ENCODE data around the gene LRRIQ4. TPM values are rescaled to one million over a fixed set of nuclear protein-coding genes. Genes with fewer than 3 reads are reported as not detected.

LRRIQ4 gene
- 0.11 TPM in 1 of 2 replicates, not detected in the other for total RNA-seq

GRCh38 chr3:169812332-169813235 is at the start of gene LRRIQ4, which contains the start of gene LRRC34:
Gene LRRIQ4 (plus strand): TSS chr3:169812870. CDS start chr3:169821922, 9,052 bp downstream.
Gene LRRC34 (minus strand): TSS chr3:169812904. CDS start chr3:169812548, 356 bp downstream.

GRCh38 chr3:169764882-169765612 is 47.6 kb upstream of the LRRIQ4 start, which contains the start of gene TERC:
Gene TERC (minus strand): TSS chr3:169765060.

GRCh38 chr3:169769287-169770181 is 43.1 kb upstream of the LRRIQ4 start, which contains the start of gene ACTRT3:
Gene ACTRT3 (minus strand): TSS chr3:169769561. CDS start chr3:169769520, 41 bp downstream.

DNA sequence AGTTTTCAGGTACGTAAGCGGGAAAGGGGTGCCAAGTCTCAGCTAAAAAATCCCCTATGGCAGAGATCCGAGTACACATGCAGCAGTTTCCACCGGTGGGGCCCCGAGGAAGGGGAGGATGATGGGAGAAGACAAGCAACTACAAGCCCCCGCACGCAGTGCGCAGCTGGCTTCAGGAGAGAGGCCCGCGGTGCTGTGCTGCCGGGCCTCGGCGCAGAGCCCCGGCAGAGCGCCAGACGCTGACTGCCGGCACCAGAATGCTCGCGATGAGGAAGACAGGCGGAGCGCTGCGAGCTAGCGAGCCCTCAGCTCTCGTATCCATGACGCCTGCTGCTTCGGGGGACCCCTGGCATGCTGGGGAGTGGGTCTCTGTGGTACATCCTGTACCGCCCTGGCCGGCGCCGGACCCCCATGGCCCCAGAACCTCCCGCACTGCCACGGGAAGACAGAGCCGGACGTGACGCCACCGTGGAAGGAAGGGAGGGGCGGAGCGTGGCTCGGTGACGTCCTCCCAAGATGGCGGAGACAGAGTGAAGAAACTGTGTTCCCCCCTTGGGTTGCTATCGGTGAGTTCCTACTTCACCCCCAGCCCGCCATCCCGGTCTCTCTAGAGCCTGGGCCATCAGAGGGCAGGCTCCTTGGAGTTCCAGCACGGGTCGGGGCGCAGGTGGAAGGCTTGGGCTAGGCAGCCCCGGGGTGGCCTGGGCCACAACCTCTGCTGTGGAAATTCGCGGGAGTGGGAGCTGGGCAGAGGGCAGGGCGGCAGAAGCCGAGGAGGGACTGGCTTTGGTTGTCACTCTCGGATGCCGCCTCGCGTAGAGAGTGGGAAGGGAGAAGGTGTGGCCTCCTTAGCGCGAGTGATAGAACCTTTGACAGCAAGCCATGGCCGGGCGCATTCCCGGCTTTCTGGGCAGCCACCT is 39.5 kb upstream of the LRRIQ4 start, which contains the start of gene MYNN:
Gene MYNN, plus strand, starts transcription at position 500 of the 920 bp plus-strand sequence. CDS start 900 bp downstream, outside the sequence.

GRCh38 chr3:169869484-169870220 is 57.0 kb downstream of the LRRIQ4 start, which contains the start of gene LRRC31:
Gene LRRC31 (minus strand): TSS chr3:169869935. CDS start chr3:169869807, 128 bp downstream.

Other genes starting within 250 kb of the LRRIQ4 start
- 10.5 and 14.2 TPM in 2 replicates for gene MECOM, start 149.2 kb upstream of the LRRIQ4 start, total RNA-seq
- gene TERC, start 47.8 kb upstream of the LRRIQ4 start, total RNA-seq, result 597 and 759 TPM in 2 replicates
- gene ACTRT3, start 43.3 kb upstream of the LRRIQ4 start, total RNA-seq, result 3.7 and 4.2 TPM in 2 replicates
- 27.2 and 28.3 TPM in 2 replicates for gene MYNN, start 39.5 kb upstream of the LRRIQ4 start, total RNA-seq
- gene LRRC34, start within 50 bp of the LRRIQ4 start, total RNA-seq, result 2.4 and 11.1 TPM in 2 replicates
- gene LRRC31, start 57.1 kb downstream of the LRRIQ4 start, total RNA-seq, result not detected in 2 replicates
- gene SAMD7, start 98.7 kb downstream of the LRRIQ4 start, total RNA-seq, result not detected in 2 replicates
- 51.5 and 62.5 TPM in 2 replicates for gene SEC62, start 153.9 kb downstream of the LRRIQ4 start, total RNA-seq
- 0.22 and 0.50 TPM in 2 replicates for gene GPR160, start 225.1 kb downstream of the LRRIQ4 start, total RNA-seq

Data from uterine smooth muscle cell (primary cell).